Anterior cingulate cortex (tissue), 58 donors: ENCODE measurements around the gene PPP4R1.

Experiments used
- DNase-seq, 58 donors: peaks; one replicate each; lab custom pipeline; 2025; lab: John Stamatoyannopoulos, UW

Gene PPP4R1

DNA sequence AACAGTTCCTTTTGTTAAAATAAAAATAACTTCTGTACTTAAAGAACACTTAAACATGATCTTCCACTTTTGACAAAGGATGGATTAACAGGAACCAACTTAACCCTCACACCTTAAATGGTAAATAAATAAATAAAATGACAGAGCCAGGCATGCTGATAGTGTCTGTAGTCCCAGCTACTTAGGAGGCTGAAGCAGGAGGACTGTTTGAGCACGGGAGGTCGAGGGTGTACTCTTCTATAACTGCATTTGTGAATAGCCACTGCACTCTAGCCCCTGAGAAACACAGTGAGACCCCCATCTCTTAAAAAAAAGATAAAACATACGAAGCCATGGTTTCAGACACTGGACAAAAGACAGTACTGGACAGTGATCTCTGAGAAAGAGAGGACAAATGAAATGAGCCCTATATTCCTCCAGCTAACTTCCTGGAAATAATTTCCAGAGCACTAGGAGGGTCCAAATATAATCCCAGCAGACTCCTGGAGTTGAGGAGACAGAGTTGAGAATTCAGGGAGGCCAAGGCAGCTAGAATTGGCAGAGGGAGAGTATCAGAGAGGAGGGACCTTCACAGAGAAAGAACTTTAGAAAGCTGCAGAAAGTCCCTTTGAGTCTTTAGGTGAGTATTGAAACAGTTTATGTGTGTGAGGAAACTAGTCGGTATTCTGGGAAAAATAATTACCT, 17.4 kb downstream of the PPP4R1 start:
- no peak for DNase-seq

DNA sequence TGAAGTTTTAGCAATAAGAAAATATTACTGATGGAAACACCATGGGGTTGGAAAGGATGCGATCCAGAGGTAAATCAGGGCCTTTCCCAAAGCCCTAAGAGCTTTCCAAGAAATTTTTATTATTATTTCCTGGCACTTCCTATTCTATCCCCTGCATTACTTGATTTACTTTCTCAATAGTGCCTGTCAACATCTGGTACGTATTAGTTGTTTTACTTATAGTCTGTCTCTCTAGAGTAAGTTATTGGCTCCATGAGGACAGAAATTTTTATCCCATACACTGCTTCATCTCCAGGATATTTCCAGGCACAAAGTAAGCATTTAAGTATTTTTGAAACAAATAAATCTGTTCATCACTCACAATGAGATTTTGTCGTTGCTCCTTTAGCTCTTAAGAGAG, 18.1 kb downstream of the PPP4R1 start:
- DNase-seq, result no peak

DNA sequence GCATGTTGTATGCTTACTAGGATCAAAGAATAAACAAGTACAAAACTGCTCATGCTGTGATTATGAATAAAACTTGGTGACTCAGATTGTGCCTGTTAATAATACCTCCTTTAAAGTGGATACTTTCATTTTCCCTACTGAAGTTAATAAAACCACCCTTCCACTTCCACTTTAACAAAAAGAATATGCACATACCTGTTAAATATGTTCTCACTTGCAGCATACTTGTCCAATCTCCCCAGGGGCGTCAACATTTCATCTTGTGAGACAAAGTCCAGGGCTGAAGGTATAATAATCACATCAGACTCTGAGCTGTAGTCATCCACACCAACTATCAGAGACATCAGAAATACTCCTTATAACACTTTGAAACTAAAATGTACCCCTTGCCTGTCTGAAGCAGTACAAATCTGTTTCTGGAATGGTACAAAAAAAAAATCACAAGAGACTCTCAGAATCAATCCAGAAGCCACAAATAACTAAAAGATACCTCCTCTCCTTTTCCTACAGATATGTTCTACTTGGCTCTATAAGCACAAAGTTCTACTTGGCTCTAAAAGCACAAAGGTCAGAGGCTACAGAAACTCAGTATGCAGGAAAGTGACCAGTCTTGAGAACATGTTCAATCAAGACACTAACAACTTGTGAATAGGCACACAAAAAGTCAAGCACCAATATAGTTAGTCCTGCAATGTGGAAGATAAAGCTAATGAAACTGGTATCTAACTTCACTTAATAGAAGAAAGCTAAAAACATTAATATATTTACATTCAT, 19.3 kb downstream of the PPP4R1 start:
- DNase-seq, result no peak

GRCh38 chr18:9587924-9588323, 26.4 kb downstream of the PPP4R1 start:
- DNase-seq, result no peak

DNA sequence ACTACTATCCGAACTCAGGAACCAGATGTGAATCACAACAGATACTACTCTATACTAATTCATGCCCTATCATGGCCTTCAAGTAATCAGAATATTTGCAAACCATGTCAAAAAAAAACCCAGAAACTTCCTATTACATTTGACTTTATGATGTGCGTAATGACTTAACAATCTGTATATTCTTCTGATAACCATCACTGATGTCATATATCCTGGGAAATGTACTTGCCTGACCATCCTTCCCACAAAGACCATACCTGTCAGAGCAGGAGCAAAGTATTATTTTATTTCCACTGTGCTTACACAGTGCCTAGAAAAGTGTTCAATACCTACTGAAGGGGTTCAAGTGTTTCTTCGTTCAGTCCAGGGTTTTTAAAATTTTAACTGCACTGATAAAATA, 27.5 kb downstream of the PPP4R1 start:
- DNase-seq, result no peak

DNA sequence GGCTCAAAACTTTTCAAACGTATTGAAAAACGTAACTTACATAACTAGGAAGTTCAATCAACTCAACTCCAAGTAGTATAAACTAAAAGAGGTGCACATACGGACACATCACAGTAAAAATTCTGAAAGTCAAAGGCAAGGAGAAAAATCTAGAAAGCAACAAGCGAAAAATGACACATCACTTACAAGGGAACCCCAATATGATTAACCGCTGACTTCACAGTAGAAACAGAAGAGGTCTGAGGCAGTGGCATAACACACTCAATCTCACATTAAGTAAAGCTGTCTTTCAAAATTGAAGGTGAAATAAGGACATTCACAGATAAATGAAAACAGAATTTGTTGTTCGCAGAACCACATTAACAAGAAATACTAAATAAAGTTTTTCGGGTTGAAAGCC, 32.7 kb downstream of the PPP4R1 start:
- no peak for DNase-seq

- DNase-seq, result no peak
Measured at GRCh38 chr18:9578306-9578705, 36.1 kb downstream of the PPP4R1 start.

GRCh38 chr18:9577361-9577760, 37.0 kb downstream of the PPP4R1 start:
- no peak for DNase-seq

DNA sequence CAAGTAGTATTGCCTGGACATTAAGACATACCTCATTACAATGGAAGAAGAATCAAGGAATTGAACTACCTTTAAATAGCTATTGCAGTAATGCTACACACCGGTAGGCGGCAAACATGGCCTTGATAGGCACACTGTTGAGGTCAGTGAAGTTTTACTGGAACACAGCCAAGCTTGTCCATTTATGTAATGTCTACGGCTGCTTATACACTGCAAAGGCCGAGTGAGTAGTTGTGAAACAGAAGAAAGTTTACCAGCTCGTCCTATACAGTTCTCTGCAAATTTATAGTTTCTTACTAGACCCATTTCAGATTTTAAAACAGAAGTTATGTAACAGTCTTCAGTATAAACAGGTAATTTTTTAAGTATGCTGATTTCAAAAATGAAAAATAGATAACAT, 38.8 kb downstream of the PPP4R1 start:
- peak in 32 of 58 donors; percentile 2 to 74 (median 22) for DNase-seq

DNA sequence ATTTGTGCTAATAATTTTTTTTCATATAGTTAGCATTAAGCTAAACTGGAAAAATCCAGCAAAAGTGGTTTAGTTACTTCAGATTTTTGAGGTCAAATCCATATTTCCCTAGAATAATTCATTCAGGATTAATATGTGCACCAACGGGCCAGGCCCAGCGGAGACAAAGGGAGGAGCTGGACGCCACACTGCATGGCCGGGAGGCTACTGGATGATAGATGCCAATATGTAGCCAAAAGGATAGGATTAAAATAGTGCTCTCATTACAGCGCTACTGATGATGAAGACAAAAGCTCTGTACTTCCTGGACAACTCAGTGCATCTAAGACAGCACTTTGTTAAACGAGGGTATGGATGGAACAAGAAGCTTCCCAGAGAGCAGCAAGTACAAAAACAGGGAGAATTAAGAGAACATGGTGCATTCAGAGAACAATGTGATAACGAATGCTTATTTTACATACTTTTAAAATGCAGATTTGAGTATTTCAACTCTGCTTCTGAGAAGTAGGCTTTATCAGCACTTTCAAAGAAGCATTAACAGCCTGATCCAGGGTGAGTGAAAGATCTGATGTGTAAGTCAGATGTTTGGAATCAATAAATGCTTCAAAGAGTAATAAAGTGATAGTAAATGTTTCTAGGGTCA, 39.8 kb downstream of the PPP4R1 start:
- no peak for DNase-seq

GRCh38 chr18:9571546-9571945, 42.8 kb downstream of the PPP4R1 start:
- DNase-seq, result no peak

DNA sequence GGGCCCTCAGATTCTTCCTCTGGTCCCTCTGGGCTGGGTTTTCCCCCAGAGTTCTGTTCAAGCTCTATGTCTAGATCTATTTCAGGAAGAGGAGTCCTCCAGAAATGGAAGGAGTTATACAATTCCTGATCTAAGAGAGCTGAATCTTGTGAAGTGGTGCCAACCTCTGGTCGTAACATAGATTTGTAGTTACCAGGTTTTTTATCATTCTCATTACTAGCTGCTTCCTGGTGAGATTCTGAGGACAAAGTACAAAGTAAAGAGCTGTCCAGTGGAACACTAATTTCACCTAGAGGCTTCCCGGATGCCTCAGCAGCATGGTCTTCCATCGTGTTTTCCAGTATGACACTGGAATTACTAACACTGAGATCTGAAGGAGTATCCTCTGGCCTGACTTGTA, 44.1 kb downstream of the PPP4R1 start:
- DNase-seq, result peak in 1 of 58 donors; percentile 9

GRCh38 chr18:9569178-9569577, 45.2 kb downstream of the PPP4R1 start:
- no peak for DNase-seq

DNA sequence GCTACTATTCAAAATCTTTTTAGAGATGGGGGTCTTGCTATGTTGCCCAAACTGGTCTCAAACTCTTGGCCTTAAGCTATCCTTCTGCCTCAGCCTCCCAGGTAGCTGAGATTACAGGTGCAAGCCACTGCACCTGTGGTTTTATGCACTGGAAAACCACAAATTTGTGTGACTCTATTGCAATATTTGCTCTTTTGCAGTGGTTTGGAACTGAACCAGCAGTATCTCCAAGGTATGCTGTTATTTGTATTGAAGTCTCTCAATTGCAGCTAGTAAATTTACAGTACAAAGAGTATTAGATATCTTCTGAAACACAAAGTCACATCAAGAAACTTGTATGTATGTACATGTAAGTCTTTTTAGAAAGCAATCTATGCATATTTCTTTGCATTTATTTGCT, 46.2 kb downstream of the PPP4R1 start:
- no peak for DNase-seq

DNA sequence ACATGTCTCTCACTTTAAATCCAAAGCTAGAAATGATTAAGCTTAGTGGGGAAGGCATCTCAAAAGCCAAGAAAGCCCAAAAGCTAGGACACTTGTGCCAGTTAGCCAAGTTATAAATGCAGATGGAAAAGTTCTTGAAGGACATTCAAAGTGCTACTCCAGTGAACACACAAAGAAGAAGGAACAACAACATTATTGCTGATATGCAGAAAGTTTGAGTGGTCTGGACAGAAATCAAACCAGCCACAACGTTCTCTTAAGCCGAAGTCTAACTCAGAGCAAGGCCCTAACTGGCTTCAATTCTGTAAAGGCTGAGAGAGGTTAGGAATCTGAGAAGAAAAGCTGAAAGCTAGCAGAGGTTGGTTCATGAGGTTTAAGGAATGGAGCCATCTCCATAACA, 49.0 kb downstream of the PPP4R1 start:
- no peak for DNase-seq

DNA sequence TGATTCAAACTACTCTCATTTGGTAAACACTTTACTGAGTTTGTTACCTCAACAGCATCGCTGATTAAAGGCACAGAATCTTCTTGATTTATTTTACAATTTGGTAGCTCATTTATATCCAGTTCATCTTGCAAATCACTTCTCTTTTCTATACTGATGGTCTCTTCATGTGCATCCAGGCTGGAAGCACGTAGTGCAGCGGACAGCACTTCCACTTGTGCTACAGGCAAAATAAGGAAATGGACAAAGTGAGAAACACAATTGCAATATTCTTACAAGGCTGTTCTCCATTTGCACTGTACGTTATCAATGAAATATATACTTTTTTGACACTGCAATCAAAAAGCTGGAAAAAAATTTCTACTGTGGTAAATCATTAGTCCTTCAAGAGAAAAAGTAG, 51.0 kb downstream of the PPP4R1 start:
- DNase-seq, result peak in 2 of 58 donors; percentile 4 to 7

- no peak for DNase-seq
Measured at GRCh38 chr18:9562584-9562983, 51.8 kb downstream of the PPP4R1 start.

GRCh38 chr18:9561759-9562158, 52.6 kb downstream of the PPP4R1 start:
- no peak for DNase-seq

DNA sequence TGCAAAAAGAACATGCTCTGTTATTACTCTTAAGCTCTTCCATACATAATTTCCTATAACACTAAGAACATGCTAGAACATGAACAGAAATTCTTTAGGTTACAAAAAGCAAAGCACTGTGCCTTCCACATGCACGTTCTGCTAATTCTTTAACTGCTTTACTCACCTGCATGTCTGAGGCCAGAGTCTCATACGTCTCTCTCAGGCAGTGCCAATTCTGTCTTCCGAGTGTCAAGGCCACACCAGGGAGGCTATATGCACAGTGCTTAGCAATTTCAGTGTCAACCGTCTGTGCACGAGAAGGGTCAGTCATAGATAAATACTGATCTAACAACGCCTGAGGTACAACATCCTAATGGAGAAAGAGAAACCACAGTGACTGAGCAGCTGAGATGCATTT, 55.1 kb downstream of the PPP4R1 start:
- DNase-seq, result no peak

GRCh38 chr18:9558387-9559064, 55.8 kb downstream of the PPP4R1 start:
- DNase-seq, result no peak
